A549 (cell line): ENCODE measurements around the gene HCFC1R1.

Experiments used
- CBX2 ChIP-seq: fragments of 200-600 bp; sonication (generic); IDR thresholded peaks from 2 replicates; pipeline ENCODE4 v1.6.1; 2016; ENCODE audit warnings: low read depth, mild to moderate bottlenecking, borderline replicate concordance
- CBX8 ChIP-seq: fragments of 200-600 bp; sonication (generic); IDR thresholded peaks from 2 replicates; pipeline ENCODE4 v1.6.1; 2016
- CHD2 ChIP-seq: fragments of 150-350 bp; IDR thresholded peaks from 2 replicates; pipeline ENCODE4 v1.6.1; 2014; ENCODE audit warnings: low read length; ENCODE audit not compliant: partially characterized antibody
- CTCF ChIP-seq: fragments of >200 bp; sonication (Bioruptor Twin); formaldehyde crosslinking; IDR thresholded peaks from 3 replicates; pipeline ENCODE4 v1.5.1; 2016
- HDAC2 ChIP-seq: fragments of 200-600 bp; sonication (generic); IDR thresholded peaks from 2 replicates; pipeline ENCODE4 v1.6.1; 2016
- MAX ChIP-seq: IDR thresholded peaks from 2 replicates; pipeline ENCODE4 v1.6.1; 2012
- PBX3 ChIP-seq: IDR thresholded peaks from 2 replicates; pipeline ENCODE4 v1.6.1; 2012
- POLR2A ChIP-seq: IDR thresholded peaks from 2 replicates; pipeline ENCODE4 v1.6.1; 2012; ENCODE audit warnings: mild to moderate bottlenecking, low read length
- SMC3 ChIP-seq: fragments of >200 bp; sonication (Bioruptor Twin); formaldehyde crosslinking; IDR thresholded peaks from 3 replicates; pipeline ENCODE4 v1.6.1; 2018; ENCODE audit warnings: inconsistent platforms
- TF ChIP-seq, protein P1 (sequence below): fragments of 200-600 bp; sonication (generic); IDR thresholded peaks from 2 replicates; pipeline ENCODE4 v1.6.1; 2016; ENCODE audit warnings: antibody characterized with exemption, mild to moderate bottlenecking, moderate library complexity

DNA sequence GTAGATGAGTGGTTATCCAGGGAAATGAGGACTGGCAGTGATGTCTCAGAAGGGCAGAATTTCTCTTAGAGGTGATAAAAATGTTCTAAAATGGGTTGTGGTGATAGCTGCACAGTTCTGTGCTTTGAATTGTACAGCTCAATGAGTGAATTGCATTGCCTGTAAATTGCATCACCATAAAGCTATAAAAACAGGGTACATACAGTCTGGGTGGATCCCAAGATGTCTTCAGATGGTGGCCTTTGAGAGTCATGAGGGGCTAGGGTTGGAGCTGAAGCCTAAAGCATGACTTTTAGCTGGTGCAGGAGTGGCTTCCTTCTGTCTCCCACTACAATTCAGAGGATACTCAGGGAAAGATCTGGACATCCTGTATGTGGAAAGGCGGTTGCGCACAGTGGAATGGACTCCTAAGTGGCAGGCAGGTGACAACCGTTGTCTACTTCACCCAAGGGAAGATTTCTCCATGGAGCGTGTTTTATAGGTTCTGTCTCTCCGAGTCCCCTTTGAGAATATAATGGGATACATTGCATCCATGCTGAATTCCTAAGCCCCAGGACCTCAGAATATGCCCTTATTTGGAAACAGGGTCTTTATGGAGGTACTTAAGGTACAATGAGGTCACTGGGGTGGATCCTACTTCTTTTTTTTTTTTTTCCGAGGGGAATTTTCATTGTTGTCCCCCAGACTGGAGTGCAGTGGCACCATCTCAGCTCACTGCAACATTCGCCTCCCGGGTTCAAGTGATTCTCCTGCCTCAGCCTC is 40.1 kb upstream of the HCFC1R1 start:
- TF ChIP-seq SMC3, result no peak
- TF ChIP-seq POLR2A, result no peak
- no peak for TF ChIP-seq PBX3
- no peak for TF ChIP-seq CTCF
- TF ChIP-seq, protein P1, sequence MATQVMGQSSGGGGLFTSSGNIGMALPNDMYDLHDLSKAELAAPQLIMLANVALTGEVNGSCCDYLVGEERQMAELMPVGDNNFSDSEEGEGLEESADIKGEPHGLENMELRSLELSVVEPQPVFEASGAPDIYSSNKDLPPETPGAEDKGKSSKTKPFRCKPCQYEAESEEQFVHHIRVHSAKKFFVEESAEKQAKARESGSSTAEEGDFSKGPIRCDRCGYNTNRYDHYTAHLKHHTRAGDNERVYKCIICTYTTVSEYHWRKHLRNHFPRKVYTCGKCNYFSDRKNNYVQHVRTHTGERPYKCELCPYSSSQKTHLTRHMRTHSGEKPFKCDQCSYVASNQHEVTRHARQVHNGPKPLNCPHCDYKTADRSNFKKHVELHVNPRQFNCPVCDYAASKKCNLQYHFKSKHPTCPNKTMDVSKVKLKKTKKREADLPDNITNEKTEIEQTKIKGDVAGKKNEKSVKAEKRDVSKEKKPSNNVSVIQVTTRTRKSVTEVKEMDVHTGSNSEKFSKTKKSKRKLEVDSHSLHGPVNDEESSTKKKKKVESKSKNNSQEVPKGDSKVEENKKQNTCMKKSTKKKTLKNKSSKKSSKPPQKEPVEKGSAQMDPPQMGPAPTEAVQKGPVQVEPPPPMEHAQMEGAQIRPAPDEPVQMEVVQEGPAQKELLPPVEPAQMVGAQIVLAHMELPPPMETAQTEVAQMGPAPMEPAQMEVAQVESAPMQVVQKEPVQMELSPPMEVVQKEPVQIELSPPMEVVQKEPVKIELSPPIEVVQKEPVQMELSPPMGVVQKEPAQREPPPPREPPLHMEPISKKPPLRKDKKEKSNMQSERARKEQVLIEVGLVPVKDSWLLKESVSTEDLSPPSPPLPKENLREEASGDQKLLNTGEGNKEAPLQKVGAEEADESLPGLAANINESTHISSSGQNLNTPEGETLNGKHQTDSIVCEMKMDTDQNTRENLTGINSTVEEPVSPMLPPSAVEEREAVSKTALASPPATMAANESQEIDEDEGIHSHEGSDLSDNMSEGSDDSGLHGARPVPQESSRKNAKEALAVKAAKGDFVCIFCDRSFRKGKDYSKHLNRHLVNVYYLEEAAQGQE, result no peak
- TF ChIP-seq MAX, result no peak
- TF ChIP-seq HDAC2, result no peak
- no peak for TF ChIP-seq CHD2
- no peak for TF ChIP-seq CBX8
- no peak for TF ChIP-seq CBX2
